HG03103 (cell line): ENCODE measurements around the gene NXPH1.

Source experiments
- ATAC-seq: cut with Tn5 transposase; IDR thresholded peaks from one replicate; pipeline ENCODE4 v1.9.1; 2021; ENCODE audit warnings: low read depth; ENCODE audit not compliant: unreplicated experiment

The NXPH1 gene

DNA sequence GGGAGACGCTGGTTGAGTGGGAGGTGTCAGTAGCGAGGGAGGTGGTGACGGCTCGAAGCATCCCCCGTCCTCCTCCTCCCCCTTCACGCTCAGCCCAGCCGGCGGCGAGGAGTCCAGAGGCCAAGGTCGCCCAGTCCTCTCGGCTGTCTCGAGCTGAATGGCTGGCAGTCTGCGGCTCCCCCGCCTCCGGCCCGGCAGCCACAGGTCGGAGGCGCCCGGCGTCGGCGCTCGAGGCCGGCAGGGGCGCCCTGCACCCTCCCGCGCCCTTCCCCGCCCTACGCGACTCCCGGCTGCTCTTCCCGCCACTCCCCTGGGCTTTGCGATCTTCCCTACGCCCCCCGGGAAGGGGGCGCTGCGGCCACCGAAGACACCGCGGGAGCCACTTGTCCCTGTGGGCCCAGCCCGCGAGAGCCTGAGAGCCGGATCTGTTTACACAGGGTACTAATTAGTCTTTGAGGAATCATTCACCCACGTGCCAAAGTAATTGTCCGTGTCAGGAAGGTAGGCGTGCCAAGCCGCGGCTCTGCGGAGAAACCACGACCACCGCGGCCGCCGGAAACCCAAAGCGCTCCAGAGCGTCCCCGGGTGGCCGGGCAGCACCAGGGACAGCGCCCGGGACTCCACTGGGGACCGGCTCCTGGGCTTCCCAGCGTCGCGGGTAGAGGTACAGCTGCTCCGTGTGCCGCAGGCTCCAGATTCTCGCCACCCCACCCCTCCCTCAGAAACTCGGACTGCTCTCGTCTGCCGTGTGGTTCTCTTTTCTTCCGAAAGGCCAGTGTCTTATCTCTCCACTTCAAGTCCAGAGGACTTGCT is at the start of gene NXPH1:
TSS of gene NXPH1 (plus strand) at position 133 of the 813 bp plus-strand sequence.
- ATAC-seq = peak; percentile 36

DNA sequence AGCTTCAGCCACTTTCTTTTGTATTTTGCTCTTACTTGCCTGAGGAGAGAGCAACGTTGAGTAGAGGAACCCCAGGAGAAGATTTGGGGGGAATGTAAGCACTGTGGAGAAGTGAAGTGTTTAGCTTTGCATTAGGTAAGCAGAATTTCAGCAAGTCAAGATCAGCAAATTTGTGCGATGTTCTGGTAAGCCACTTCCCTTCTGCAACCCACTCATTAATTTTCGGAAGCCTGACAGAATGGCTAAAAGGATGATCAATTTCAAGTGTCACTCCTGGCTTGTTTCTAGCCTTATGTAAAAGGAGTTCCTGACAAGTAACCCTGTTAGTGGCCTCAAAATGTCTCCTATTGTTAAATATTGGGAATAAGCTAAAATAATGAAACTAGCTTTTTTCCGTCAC is 48.5 kb upstream of the NXPH1 start:
- ATAC-seq = no peak

DNA sequence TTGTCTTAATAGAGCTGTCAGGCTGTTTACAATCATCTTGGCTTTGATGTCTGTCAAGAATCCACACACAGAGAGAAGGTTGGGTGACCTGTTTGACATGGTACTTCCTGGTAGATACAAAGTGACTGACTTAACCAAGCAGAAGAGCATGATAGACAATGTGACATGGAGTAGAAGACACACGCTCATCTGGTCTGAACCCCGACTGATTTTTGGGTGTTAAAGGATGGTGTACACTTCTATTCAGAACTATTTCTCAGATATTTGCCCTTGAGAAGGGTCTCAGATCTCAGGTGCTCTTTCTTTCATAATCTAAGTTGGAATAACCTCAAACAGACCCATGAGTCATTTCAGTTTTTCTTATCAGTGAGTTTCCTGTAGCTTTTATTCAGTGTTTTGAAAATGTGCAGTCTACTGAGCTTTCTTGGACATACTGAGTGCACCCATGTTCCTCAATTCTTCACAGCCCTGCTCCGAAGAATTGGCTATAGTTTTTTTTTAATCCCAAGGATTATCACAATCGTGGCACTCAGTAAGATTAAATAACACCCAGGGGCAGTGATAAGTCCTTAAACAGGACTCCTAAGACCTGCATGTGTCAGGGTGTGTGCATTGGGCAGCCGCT is 46.4 kb upstream of the NXPH1 start:
- ATAC-seq = peak; percentile 68

DNA sequence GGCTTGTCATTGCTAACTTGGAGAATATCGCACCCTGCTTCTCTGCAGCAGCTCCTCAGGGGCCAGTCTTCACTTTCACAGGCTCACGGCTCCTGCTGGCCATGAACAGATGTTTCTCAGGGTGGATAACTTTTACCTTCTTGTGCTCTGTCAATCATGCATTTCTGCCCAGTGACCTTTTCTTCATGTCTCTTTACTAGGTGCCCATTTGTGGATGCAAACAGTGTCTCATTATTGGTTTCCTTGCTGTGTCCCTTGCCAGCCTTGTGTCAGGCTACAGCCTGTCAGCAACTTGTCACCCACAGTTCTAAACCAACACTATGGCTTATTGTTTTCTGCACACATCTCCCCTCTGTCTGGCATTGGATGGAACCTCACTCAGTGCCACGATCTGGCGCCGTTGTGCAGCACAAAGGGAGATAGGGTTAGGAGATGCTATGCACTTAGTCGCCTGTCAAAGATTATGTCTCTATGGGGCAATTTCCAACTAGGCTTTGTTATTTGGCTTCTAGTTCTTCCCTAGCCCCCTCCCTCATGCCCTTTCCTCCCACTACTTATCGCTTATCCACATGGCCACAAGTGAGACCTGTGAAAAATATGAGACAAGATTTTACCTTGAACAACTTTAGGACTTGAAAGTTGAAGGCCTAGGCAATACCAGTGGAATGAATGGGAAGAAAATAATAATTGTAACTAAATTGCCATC is 45.7 kb upstream of the NXPH1 start:
- peak; percentile 53 for ATAC-seq

DNA sequence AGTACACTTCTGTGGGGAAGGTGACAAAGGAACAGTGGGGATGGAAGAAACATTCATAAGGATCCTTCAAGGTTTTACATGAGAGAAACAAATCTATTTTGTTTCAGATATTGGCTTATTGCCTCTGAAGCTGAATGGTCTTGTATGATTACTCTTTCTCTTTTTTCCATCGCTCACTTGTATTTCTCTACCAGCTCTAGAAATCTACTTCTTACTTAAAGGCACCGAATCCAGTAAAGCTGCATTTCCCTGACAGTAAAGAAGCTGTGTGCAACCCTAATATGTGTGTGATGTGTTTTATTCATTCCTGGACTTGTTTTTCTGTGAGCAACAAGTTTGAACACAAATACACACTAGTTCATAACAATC is 45.2 kb upstream of the NXPH1 start:
- ATAC-seq = no peak

DNA sequence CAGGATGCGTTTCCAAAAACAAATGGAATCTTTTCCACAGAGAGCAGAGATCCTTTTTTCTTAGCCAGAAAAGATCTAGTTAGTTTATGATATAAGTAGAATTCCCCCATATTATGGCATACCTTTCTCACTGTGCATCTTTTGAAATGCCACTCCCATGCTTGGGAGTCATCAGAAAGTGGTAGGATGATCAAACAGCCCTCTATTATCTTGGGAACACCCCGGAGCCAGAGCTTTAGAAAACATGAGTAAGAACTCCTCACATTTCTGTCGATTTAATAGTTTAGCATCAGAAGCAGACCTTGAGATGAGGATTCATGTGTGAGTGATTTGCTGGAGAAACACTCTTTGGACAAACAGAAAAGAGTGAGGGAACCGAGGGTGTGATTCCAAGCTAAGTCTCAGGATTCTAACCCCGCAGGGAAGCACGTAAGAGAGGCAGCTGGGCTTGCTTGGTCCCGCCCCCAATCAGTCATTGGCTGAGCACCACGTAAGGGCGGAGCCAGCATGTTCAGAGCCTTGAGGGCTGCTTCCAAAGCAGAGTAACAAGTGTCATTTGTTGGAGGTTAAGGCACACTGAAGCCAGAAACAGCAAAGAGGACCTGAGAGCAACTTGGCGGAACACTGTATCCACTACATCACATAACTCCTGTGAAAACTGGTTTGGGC is 43.7 kb upstream of the NXPH1 start:
- ATAC-seq = no peak

DNA sequence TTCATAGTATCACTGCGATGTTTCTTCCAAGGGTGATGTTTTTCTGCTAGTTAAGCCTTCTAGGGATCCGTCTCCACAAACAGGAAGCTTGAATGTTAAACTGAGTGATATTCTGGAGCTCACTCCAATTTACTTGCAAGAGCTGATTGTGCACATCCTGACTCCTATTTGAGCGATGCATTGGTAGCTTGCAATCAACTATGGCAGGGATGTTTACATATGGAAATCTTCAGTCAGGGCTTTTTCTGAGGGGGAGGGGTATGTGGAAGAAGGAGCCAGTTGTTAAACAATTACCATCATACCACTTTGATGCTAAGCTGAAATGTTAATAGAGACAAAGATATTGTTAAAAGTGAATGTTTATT is 43.2 kb upstream of the NXPH1 start:
- ATAC-seq = no peak

DNA sequence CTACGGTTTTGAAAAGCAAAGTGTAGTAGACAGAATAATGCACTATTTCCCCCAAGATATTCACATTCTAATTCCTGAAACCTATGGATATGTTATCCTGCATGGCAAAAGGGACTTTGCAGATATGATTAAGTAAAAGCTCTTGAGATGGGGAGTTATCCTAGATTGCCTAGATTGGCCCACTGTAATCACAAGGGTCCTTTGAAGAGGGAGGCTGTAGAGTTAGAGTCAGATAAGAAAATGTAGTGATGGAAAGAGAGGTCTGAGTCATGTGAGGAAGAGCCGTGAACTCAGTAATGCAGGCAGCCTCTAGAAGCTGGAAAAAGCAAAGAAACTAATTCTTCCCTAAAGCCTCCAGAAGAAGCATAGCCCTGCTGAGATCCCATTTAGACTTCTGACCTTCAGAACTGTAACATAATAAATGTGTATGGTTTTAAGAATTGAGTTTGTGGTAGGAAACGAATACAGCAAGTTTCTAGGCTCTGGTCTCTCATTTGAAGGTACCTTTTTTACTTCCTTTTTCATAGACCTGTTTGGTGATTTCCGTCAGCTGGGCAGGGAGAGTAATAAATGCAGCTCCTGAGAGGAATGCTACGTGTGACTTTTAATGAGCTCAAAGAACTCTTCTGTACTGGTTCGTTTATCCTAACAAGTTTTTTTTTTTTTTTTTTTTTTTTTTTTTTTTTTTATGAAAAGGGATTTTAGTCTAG is 41.9 kb upstream of the NXPH1 start:
- peak; percentile 22 for ATAC-seq

DNA sequence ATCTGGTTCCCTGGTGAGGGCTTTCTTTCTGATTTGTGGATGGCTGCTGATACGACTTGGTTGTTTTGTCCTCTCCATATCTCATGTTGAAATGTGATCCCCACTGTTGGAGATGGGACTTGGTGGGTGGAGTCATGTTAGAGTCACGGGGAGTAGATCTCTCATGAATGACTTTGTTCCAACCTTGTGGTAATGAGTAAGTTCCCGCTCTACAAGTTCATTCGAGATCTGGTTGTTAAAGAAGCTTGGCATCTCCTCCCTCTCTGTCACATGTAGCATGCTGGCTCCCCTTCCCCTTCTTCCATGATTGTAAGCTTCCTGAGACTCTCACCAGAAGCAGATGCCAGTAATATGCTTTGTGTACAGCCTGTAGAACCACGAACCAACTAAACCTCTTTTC is 37.1 kb upstream of the NXPH1 start:
- no peak for ATAC-seq

DNA sequence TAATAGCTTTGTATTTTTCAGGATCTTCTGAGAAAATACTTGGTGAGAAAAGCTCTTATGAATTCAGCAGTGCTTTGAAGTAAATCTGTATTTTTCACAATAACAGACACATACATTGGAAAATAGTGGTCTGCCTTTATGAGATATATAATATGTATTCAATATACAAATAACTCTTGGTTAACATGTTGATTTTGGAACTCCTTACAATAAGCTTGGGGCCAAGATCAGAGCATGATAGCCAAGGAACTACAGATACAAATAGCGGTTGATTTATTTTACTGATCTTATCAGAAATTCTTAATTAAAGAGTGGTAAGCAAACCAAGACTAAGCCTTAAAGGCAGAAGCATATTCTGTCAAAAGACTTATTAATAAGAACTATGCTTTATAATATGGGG is 24.5 kb upstream of the NXPH1 start:
- ATAC-seq = no peak

DNA sequence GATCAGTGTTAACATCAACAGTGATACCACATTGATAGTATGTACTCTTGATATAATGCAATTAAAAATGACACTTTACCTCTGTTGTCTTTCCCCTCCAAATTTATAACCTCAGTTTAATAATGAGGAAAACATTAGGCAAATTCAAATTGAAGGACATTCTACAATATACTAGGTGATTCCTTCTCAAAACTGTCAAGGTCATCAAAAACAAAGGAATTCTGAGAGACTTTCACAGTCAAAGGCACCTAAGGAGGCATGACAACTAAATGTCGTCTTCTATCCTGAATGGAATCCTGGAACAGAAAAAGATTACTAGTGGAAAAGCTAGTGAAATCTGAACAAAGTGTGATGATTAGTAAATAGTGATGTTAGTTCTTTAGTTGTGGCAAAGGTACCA is 22.3 kb upstream of the NXPH1 start:
- ATAC-seq = no peak

DNA sequence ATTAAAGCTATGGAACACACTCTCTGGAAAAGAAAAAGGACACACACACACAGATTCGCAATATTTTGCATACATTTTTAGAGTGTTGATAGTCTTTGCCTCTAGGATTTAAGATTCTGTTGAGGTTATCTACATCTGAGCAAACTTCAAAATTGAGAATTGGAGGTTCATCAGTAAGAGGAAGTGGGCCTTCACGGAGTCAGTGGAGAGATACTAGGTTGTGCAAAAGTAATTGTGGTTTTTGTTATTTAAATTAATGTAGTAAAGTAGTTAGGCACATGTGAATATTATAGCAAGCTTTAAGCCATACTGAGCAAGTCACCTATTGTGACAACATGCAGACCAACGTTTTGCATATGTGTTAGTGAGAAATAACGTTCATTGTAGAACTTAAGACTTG is 19.8 kb upstream of the NXPH1 start:
- no peak for ATAC-seq

DNA sequence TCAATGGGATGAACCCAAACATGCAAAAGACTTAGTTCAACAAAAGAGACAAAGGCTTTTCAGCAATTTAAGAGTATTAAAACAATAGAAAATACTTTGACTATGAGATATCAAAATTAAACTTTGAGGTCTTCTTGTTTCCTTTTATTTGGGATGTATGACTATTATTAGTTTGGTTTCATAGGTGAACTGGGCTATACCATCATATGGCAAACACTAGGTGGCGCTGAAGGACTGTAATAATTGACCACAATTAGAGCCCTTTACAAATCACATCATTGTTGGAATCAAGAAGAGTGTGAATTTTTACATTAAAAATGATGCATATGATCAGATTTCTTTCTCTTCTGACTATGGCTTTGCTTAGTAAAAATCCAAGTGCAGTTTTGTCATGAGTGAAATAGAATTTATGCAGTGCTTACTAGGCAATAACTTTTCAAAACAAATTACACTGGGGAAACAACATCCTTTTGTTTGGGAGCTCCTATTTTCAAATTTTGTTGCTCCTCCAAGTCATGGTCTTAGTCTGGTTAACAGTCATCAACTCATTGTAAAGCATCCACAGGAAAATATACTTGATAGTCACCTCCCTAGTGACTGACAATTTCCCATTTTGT is 14.7 kb upstream of the NXPH1 start:
- ATAC-seq = peak; percentile 86

DNA sequence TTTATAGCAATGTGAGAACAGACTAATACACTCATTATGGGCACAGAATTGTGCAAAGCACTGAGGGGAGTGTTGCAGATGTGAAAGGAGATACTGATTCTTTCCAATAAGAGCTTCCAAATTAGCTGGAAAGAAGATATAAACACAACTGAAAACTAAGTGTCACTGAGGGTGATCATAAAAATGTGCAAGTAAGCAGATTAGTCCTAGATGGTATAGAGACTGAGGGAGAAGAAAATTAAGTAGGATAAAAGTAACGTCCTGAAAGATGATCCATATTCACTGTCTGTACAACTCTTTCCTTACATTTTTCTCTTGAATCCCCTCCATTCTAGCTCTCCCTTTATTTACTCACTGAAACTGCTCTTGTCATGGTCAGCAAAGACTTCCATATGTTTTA is 11.2 kb upstream of the NXPH1 start:
- ATAC-seq = no peak

DNA sequence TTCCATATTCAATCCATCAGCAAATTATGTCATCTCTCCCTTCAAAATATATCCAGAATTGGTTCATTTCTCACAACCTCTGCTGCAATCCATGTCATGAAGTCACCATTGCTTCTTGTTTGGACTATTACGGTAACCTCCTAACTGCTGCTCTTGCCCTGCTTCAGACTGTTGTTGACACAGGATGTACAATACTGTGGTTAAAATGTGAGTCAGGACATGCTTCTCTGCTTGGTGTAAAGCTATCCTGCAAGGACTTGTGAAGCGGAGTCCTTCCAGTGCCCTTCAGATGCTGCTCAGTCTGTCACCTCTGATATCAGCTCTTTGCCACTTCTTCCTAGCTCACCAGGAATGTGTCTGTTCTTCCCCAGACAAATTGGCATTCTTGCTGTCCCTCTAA is 10.4 kb upstream of the NXPH1 start:
- no peak for ATAC-seq

DNA sequence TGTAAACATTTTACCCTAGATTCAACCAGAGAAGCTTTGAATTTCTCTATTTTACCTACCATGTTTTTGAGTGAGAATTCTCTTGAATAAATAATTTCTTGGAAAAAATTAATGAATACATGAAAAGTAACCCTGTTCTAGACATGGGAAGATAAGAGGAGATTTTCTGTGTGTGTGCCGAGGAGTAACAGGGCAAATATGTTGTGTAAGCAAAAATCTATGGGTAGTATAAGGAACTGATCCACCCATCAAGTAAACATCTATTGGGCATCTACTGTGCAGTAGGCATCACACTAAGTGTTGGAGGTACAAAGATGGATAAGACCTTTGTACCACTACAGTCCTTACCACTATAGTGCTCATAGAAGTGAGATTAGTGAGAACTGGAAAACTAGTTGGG is 8.2 kb upstream of the NXPH1 start:
- ATAC-seq = no peak

DNA sequence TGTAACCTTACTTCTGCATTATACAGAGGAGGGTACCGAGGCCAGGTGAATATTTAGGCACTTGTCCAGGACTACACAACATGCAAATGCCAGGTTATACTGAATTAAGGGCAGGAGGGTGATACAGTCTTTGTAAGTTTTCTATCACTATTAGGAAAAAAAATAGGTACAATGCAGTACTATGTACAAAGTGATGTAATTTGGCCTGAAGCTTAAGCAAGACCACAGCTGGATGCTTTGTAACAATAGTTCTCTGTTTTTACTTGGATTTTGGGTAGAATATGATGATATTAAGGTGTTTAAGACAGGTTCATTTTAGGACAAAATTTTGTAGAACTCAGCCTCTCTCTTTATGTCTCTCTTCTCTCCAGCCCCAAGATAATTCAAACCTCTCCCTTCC is 2.8 kb upstream of the NXPH1 start:
- ATAC-seq = no peak

DNA sequence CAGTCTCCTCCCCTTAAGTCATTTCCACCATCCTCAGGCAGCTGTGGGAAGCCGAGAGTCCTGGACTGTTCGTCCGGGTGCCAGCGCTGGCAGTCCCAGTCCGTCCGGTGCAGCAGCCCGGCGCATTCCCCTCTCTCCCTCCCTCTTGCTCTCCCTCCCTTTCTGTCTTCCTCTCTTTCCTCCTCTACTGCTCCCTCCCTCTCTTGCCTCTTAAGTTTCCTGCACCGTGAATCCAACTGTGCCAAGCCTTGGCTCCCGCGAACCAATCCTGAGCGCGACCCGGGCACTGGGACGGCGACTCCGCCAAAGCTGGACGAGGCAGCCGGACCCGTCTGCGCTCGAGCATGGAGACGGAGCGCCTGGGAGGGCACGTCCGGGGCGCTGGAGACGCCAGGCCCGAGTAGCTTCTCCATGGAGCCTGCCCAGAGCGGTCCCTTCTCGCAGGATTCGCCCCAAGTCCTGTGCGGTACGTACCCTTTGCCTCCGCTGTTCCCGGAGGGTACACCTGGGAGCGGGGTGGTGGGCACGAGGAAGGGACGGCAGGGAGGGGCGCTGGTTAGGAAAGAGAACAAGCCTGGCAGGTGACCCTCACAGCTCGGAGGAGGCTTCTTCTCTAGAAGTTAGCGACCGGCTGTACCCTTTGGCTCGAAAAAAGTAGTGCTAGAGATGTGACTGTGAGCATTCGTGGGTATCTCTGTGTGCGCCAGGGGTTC is 1.0 kb downstream of the NXPH1 start:
- ATAC-seq = no peak

DNA sequence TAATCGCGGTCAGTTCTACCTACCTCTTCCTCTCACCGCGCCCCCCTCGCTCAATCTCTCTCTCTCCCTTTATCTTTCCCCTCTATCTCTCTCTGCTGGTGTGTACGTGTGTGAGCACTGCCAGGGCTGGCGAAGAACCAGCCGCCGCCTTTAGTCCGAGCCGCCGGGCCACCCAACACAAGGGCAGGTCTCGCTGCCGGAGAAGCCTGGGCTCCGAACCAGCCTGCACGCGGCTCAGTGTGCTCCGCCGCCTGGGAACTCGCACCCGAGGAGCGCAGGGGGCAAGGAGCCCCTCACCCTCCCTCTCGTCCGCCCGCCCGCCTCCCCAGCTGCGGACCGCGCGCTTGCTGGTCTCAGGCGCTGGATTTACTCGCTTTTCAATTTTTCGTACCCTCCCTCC is 1.7 kb downstream of the NXPH1 start:
- no peak for ATAC-seq
